GM18526 (cell line): ENCODE measurements around the gene NFE2L3.

Experiments used
- POLR2A ChIP-seq: IDR thresholded peaks from 3 replicates; pipeline ENCODE4 v1.6.1; 2011; ENCODE audit not compliant: insufficient read length; ENCODE audit errors: extremely low read depth

The NFE2L3 gene

DNA sequence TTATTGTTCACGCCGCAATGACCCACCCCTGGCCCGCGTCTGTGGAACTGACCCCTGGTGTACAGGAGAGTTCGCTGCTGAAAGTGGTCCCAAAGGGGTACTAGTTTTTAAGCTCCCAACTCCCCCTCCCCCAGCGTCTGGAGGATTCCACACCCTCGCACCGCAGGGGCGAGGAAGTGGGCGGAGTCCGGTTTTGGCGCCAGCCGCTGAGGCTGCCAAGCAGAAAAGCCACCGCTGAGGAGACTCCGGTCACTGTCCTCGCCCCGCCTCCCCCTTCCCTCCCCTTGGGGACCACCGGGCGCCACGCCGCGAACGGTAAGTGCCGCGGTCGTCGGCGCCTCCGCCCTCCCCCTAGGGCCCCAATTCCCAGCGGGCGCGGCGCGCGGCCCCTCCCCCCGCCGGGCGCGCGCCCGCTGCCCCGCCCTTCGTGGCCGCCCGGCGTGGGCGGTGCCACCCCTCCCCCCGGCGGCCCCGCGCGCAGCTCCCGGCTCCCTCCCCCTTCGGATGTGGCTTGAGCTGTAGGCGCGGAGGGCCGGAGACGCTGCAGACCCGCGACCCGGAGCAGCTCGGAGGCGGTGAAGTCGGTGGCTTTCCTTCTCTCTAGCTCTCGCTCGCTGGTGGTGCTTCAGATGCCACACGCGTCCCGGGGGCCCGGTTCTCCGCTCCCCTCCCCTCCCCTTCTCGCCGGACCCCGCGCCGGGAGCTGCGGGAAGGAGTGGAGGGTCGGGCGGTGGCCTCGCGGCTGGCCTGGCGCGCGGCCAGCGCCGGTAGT is 49.4 kb downstream of the NFE2L3 start, which contains the start of gene CBX3:
TSS of gene CBX3 (plus strand) at position 499 of the 772 bp plus-strand sequence. CDS start 1,254 bp downstream, outside the sequence.
- peak; percentile 85 for TF ChIP-seq POLR2A

DNA sequence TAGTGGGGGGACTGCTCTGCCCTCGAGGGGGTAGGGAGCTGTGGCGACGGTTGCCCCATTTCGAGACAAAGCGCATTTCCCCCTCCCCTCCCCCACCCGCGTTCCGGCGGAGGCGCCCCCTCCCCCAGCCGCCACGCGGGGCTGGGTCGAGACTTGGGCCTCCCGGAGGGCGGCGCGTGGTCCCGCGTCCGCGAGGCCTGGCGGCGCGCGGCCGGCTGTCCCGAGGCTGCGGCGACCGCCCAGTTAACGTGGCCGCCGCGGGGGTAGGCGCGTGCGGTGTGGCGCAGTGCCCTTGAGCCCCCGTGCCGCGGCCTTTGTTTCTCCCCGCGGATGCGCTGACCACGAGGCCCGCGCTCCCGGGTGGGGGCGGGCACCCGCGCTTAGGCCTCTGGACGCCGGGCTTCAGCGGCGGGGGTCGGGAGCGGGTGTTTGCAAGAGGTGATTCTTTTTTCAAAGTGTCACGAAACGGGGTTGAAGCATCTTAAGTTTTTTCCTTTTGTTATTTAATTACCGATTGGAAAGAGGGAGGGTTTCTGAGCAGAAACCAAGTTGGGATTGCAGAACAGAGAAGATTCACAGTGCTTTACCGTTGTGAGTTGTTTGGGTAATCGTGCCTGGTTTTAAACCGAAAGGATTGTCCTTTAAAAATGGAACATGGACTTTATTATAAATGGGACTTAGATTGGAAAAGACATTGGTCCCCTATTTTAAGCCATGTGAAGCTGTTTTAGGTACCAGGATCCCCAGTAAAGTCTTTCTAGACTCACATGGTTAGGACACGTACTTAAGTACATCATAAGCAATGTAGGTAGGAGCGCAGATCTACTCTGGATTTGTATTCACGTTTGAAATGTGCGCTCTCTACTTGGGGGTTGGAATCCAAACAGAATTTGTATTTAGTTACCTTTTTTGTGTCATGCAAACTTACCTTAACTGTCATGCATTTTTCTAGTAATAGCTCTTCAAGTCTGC is 50.3 kb downstream of the NFE2L3 start:
- TF ChIP-seq POLR2A, result no peak

DNA sequence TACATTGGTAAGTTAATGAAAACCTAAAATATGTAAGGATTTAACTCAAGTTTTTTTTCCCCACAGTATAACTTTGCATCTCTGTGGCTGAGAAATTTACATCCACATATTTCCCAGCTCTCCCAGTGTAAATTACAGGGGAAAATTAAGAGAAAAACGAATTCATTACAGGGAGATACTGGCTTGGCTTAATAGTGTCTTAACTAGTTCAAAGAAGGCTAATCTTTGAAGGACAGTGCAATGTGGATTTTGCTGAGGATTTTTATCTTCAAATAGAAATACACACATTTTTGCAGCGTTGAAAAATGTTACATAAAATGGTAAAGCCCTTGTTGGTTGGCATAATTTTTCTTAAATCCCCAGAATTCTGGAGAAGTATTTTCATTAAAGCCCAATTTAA is 51.0 kb downstream of the NFE2L3 start:
- no peak for TF ChIP-seq POLR2A

DNA sequence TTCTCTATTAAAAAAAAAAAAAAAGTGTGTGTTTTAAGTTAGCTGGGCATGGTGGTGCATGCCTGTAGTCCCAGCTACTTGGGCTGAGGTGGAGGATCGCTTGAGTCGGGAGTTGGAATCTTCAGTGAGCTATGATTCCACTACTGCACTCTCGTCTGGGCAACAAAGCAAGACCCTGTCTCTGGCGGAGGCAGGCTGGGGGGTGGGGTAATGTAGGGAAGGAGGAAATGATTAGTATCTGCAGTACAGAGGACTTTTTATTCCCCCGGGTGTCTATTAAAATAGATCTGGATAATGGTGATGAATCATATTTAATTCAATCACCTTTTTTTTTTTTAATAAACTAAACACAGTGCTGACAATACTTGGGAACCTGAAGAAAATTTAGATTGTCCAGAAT is 56.0 kb downstream of the NFE2L3 start:
- no peak for TF ChIP-seq POLR2A

DNA sequence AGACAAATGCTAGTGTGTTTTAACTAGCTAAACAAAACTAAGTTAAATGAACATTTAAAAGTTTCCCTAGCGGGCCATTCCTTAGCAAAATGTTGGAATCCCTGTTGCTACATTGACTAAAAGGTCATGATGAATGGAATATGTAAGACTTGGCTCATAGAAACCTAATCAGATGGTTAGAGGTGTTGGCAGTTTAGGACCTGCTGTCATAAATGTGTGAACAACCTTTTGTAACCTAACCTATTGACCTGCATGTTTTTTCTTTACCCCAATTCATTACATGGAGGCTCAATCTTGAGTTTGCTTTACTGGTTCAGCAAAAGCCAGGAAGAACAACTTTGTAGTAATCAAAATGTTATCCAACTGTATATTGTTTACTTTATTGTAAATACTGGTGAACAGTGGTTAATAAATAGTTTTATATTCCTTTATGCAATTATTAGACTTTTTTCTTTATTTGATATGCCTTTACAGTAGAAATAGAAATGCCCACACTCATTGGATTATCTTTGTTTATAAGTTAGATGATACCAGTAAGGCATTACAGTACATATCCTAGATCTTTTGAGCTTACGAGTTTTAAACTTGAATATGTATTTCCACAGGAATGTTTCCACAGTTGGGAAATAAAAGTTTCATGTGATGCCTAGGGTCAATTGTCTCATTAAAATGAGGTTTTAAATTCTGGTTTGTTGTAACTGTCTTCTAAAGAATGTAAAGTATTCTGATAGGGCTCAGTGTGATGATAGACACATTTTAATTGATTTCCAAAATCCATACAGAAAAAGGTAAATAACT is 61.1 kb downstream of the NFE2L3 start:
- TF ChIP-seq POLR2A, result no peak

DNA sequence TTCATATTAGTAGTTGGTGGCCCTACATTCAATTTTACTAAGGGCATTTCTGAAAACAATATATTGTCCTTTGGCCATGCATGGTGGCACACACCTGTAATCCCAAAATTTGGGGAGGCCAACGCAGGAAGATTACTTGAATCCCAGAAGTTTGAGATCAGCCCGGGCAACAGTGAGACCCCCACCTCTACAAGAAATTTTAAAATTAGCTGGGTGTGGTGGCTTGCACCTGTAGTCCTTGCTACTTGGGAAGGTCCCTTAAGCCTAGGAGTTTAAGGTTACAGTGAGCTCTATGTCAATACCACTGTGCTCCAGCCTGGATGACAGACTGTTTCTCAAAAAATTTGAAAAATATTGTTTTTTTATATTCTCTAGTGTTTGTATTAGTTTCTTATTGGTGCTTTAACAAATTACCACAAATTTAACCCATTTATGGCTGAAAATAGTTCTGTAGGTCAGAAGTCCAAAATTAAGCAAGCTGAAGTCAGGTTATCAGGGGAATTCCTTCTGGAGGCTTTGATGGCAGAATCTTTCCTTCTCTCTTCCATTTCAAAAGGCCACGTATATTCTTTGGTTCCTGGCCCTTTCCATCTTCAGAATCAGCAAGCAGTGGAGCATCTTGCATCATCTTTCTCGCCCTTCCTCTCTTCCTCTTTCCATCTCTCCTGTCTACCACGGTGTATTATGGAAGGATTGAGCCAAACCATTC is 62.0 kb downstream of the NFE2L3 start:
- TF ChIP-seq POLR2A, result no peak

DNA sequence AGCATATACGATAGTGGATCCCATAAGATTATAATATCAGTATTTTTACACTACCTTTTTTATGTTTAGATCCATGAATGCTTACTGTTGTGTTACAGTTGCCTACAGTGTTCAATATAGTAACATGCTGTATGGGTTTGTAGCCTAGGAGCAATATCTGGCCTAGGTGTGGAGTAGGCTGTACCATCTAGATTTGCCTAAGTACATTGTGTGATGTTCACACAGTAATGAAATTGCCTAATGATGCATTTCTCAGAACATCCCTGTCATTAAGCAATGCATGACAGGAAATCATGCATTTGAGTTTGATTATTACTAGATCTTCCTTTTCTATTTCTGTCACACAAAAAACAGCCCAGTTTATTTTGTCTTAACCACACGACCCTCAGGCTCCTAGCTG is 64.1 kb downstream of the NFE2L3 start:
- no peak for TF ChIP-seq POLR2A

GRCh38 chr7:26224359-26224758 is 72.4 kb downstream of the NFE2L3 start:
- no peak for TF ChIP-seq POLR2A

DNA sequence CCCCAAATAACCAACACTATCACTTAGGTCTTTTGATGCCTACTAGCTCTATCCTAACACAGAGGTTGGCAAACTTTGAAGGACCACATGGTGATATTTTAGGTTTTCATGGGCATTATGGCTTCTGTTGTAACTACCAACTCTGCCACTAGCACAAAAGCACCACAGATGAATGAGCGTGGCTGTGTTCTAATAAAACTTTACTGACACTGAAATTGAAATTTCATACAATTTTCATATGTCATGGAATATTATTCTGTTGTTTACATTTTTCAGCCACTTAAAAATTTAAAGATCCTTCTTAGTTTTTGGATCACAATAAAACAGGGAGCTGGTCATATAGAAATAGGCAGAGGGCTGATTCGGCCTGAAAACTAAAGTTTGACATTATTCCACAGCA is 76.0 kb downstream of the NFE2L3 start:
- no peak for TF ChIP-seq POLR2A

DNA sequence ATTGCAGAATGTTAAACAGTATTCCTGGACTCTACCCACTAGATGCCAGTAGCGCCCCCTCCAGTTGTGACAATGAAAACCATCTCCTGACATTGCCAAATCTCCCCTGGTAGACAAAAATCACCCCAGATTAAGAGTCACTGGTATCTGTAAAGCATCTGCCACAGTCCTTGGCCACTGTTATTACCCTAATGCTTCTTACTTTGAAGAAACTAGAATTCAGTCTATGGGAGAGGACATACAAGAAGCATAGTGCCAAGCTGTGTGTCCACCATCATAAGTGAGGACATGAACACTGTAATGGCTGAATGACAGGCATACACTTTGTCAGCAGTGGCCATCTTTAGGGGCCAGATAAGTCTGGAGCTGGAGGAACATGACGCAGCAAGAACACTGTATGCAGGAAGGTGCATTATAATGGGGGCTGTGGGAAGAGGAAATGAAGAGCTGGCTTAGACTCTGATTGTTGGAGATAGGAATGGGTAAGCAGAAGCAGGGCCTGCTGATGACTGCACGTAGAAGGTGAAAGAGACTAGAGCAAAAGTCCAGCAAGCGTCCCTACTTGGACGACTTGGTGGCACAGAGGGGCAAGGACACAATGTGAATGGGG is 82.0 kb downstream of the NFE2L3 start:
- TF ChIP-seq POLR2A, result no peak
